Omental fat pad (tissue), 4 donors: ENCODE data around the gene COPRS. TPM values are rescaled to one million over a fixed set of nuclear protein-coding genes. Genes with fewer than 3 reads are reported as not detected.
"Not testable (repeated sequence)": the region's sequence is repeated elsewhere in the genome, so short reads cannot be mapped to it uniquely, and the experiment has no call there.

Experiments used
- ATAC-seq: fragments of 150-250 bp; one replicate; pipeline ENCODE4 v1.9.1; 2016; ENCODE audit warnings: mild to moderate bottlenecking, moderate library complexity; ENCODE audit not compliant: low FRiP score
- DNase-seq: peaks from one replicate; pipeline ENCODE4 v3.0.0-alpha.2; 2019; ENCODE audit warnings: low spot score
- total RNA-seq, 4 donors: library from RNA; depleted of rRNA; stranded (reverse); fragments of >200 nt; gene quantifications; one replicate each; pipeline ENCODE4 v1.1.0, GENCODE V29; 2016
- TF ChIP-seq, protein P1 (sequence below), 3 donors: fragments of 450-650 bp; IDR thresholded peaks; one replicate each; pipeline ENCODE4 v1.5.1; 2016 to 2017; ENCODE audit warnings: antibody characterized with exemption in 3 of 3, mild to moderate bottlenecking in 3 of 3, moderate library complexity in 2 of 3

COPRS gene
- total RNA-seq, 4 donors from 2014 or later, result 39.2 to 76.1 (median 61.8) TPM

DNA sequence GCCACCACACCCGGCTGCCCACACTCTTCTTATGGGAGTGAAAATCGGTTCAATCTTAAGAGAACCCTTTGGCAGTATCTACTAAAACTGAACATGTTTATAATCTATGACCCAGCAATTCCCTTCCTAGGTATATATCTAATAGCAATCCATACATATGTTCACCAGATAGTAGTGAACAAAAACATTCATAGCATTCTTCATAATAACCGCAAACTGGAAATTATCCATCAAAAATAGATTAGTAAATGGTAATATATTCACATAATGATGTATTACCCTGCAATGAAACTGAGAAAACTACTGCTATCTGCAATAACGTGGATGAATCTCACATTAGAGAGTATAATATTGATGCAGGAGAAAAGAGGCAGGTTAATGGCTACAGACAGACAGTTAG, 23.1 kb downstream of the COPRS start:
- ATAC-seq (no peak), DNase-seq (no peak)
- TF ChIP-seq, protein P1, sequence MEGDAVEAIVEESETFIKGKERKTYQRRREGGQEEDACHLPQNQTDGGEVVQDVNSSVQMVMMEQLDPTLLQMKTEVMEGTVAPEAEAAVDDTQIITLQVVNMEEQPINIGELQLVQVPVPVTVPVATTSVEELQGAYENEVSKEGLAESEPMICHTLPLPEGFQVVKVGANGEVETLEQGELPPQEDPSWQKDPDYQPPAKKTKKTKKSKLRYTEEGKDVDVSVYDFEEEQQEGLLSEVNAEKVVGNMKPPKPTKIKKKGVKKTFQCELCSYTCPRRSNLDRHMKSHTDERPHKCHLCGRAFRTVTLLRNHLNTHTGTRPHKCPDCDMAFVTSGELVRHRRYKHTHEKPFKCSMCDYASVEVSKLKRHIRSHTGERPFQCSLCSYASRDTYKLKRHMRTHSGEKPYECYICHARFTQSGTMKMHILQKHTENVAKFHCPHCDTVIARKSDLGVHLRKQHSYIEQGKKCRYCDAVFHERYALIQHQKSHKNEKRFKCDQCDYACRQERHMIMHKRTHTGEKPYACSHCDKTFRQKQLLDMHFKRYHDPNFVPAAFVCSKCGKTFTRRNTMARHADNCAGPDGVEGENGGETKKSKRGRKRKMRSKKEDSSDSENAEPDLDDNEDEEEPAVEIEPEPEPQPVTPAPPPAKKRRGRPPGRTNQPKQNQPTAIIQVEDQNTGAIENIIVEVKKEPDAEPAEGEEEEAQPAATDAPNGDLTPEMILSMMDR (IDR thresholded peaks at IDR 0.05), result no peak

DNA sequence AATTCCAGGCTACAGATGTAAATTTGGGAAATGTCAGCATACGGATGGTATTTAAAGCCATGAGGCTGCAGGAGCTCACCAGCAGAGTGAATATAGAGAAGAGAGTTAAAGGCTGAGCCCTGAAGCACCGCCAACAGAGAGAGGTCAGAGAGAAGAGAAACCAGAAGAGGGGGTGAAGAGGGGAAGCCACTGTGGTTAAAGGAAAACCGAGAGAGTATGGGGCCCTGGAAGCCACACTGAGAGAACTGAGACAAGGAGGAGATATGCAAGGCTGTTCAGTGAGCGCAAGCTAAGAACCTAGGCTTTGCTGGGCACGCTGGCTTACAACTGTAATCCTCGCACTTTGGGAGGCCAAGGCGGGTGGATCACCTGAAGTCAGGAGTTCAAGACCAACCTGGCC, 24.6 kb downstream of the COPRS start:
- TF ChIP-seq, protein P1 (IDR thresholded peaks at IDR 0.05), result no peak
- DNase-seq (no peak), ATAC-seq (no peak)

DNA sequence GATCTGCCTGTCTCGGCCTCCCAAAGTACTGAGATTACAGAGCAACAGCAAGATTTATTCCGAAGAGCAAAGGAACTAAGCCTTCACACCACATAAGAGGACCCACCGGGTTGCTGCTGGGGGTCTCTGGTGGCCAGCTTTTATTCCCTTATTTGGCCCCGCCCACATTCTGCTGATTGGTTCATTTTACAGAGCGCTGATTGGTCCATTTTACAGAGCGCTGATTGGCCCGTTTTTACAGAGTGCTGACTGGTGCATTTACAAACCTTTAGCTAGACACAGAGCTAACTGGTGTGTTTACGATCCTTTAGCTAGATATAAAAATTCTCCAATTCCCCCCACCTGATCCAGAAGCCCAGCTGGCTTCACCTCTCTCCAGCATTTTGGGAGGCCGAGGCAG, 26.3 kb downstream of the COPRS start:
- TF ChIP-seq, protein P1 (IDR thresholded peaks at IDR 0.05), result no peak
- DNase-seq, result no peak
- no peak for ATAC-seq

DNA sequence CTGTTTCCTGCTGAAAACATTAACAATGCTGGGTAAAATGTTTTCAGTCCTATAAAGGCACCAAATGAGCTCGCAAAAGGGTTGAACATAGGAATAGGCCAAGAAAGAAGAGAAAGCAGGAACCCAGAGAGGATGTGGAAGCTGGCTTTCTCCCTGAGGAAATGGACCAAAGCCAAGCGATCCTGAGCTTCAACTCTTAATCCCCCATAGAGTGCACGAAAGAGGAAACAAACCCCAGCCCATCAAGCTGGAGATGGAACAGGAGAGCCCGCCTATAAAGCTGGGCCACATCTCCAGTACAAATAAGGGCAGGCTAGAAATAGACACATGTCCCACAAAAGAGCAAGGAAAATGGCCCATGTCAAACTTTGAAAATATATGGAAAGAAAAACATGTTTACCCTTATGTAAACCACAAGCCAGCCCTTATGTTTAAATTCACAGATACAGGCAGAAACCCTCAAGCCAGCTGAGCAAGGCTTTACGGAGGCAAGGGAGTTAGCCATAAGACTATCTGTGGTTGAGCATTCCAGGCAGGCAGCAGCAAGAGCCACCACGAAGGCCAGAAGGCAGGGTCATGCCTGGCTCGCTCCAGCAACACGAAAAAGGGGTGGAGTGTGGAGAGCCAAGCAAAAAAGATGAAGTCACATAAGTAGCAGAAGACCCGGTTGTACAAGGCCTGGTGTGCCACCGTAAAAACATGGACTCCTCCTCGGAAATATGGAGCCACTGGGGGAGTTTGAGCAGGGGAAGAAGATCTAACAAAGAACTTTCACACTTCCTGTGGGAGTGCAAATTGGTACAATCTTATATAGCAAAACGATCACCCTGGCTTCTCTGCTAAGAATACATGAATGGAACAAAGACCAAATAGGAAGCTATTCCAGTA, 27.8 kb downstream of the COPRS start:
- DNase-seq, result no peak
- no peak for ATAC-seq
- TF ChIP-seq, protein P1 (IDR thresholded peaks at IDR 0.05), result no peak

DNA sequence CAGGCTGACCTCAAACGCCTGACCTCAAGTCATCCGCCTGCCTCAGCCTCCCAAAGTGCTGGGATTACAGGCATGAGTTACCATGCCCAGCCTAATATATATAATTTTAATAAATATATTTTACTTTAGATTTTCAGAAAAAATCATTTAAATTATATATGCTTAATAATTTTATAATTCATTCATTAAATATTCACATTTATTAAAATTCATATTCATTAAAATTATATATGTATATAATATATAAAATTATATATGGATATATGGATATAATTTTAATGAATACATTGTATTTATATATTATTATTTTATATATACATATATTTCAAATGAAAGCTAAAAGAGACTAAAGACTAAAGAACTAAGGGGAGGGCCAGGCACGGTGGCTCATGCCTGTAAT, 29.4 kb downstream of the COPRS start:
- TF ChIP-seq, protein P1 (IDR thresholded peaks at IDR 0.05), result no peak
- ATAC-seq (no peak), DNase-seq (no peak)

DNA sequence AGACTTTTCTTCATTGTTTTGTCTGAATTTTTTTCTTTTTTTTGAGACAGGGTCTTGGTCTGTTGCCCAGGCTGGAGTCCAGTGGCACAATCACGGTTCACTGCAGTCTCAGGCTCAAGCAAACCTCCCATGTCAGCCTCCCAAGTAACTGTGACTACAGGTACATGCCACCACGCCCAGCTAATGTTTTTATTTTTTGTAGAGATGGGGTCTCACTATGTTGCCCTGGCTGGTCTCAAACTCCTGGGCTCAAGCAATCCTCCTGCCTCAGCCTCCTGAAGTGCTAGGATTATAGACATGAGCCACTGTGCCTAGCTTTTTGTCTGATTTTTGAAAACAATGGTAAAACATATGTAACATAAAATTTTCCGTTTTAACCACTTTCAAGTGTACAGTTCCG, 30.1 kb downstream of the COPRS start:
- not testable (repeated sequence) for ATAC-seq

DNA sequence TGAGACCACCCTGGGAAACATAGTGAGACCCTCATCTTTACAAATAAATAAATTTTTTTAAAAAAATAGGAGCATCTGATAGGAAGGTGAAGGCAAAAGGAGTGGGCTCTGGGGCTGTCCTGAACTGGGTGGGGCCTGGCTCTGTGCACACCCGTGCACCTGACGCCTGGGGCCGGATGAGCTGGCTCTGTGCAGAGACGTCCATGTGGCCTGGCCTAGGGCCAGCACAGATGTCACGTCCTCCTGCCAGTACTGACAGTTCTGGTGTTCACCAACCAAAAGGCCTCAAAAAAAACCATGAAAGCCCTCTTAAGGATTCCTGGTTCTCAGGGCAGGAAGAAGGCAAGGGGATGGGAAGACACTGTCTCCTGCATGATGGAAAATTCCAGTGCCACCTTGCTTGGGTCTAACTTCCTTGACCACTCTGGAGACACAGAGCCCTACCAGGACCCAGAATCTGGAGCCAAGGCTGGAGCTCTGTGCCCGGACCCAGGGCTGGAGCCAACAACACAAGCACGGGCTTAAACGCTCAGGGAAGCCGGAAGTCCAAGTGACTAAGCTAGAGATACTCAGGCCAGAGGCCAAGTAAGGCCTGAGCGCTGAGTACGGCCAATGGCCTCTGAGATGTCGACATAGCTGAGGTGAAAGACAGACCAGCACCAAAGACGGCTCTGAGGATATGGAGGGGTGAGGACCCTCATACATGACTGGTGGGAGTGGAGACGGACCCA, 32.9 kb downstream of the COPRS start:
- TF ChIP-seq, protein P1 (IDR thresholded peaks at IDR 0.05), result no peak
- DNase-seq (no peak), ATAC-seq (peak; percentile 19)

More for the DNA sequence above, 30.1 kb downstream of the COPRS start:
- DNase-seq, result not testable (repeated sequence)
